Stimulated activated CD4-positive, alpha-beta T cell treated with anti-CD3 and anti-CD28 coated beads, Interleukin-15, amount 100 ng/mL, for 48 hours (primary cell): ENCODE measurements around the gene MTERF1.

ENCODE experiments used
- DNase-seq, 2 donors: peaks; one replicate each; pipeline ENCODE4 v3.0.0-alpha.2; 2020; ENCODE audit warnings: low read depth in 2 of 2

MTERF1 gene

DNA sequence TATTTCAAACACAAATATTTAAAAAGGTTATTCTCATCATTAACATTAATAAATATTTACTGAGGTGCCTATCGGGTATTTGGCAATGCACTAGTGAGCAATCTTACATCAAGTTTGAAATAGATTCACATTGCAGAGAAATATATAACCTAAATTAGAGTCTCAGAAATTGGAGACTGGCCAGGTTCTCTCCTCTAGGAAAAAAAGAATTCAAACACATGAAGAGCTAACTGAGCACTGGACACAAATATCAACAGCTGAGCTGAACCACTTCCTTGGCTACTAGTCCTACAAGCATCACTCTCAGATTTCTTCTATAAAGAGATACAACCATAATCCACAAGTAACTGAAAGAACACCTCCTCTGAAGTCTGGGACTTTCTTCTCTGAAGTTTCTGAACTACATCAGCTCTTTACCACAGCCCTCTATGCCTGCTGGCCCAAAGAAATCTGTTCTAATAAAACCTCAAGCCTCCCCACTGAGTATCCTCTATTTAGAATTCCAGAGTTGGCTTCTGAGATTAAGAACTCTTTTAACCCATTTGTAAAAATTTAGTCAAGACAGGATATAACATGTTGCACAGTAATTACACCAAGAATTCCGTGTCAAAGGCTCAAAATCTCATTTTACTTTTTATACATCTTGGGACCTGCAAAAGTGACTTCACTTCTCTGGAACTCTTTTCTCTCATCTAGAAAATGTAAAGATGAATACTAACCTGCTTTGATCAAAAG lies 45.2 kb downstream of the MTERF1 start:
- DNase-seq, result no peak

DNA sequence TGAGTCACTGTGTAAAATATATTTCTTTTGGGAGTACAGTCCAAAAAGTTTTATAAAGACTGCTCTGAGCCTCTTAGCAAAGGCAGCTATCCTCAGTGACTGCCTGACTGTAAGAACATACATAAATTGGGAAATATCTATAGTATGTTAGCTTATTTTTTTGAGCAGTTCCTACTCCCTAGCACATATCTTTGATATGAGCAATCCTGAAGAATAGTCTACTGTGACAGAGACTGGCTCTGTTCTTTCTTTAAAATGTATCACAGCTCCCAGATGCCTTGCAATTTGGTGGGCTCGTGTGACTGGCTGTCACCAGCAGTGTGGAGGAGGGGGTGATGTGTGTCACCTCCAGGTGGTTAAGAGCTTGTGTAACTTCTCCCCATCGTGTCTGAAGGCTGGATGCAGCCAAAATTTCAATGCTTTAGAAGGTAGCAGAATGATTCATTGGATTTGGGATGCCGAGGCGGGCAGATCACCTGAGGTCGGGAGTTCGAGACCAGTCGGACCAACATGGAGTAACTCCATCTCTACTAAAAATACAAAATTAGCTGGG lies 47.9 kb downstream of the MTERF1 start:
- no peak for DNase-seq

DNA sequence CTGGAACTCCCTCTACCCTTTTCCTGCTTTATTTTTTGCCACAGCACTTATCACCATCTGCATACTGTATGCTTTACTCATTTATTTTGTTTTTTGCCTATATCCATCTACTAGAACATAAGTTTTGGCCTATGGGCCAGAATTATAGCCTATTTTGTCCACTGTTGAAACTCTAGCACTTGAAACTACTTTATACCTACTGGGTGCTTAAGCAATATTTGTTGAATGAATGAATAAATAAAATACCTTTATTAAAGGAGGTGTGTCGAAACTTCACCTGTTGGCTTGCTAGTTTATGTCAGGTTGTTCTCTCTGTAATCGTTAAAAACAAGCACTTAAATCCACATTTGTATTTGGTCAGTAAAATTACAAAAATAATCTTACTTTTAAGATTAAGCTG lies 53.3 kb downstream of the MTERF1 start:
- no peak for DNase-seq

DNA sequence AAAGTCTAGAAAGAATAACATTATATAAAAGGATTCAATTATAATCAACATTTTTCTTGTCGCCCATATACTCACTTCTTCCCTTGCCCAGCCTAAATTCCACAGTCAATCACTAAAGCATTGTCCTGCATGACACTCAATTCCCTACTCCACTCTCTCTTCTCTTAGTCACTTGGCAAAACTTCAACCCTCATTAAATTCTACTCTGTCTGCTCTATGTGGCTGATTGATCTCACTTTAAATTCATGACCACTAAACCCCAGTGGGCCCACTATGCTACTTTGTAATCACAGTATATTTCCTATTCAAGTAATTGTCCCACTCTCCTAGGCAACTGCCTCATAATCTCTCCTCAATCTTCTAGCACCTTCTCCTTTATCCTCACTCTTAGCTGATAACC lies 54.1 kb downstream of the MTERF1 start:
- no peak for DNase-seq

DNA sequence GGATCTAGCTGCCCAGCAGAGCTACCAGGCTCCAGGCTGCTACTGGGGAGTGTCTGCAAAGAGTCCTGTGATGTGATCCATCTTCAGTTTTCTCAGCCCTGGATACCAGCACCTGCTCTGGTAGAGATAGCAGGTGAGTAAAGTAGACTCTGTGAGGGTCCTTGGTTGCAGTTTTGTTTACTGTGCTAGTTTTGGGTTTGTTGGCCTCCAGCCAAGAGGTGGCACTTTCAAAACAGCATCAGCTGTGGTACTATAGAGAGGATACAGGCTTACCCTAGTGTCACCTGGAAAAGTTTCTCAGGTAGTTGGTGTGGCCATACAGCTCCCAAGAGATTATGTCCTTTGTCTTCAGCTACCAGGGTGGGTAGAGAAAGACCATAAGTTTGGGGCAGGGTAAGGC lies 56.3 kb downstream of the MTERF1 start:
- no peak for DNase-seq
